SK-N-SH (cell line): ENCODE data around the gene CMC1.

Source experiments
- CTCF ChIP-seq: fragments of 200-600 bp; sonication (generic); IDR thresholded peaks from 2 replicates; pipeline ENCODE4 v1.6.1; 2017; ENCODE audit warnings: antibody characterized with exemption, mild to moderate bottlenecking, moderate library complexity
- GATA2 ChIP-seq: sonication (generic); formaldehyde crosslinking; IDR thresholded peaks from 2 replicates; pipeline ENCODE4 v1.5.0; 2020; ENCODE audit warnings: mild to moderate bottlenecking, missing genetic modification reagents
- MXI1 ChIP-seq: IDR thresholded peaks from 2 replicates; pipeline ENCODE4 v1.6.1; 2012; ENCODE audit warnings: mild to moderate bottlenecking, low read depth, low read length, improper control_type of control experiment

GRCh38 chr3:28253040-28253715 lies 11.8 kb downstream of the CMC1 start:
- TF ChIP-seq MXI1 (no peak), CTCF (no peak), GATA2 (CRISPR knock-in tag) (no peak)
